Measurements from ENCODE around the gene CLEC3A.

Gene CLEC3A

GRCh38 chr16:78022347-78023060 is at the start of gene CLEC3A:
Gene CLEC3A (plus strand): TSS chr16:78022548. CDS start chr16:78022627, 79 bp downstream.
- no peak for DNase-seq (ENCODE audit: low spot score)
- TF ChIP-seq CTCF (IDR thresholded peaks at IDR 0.05; ENCODE audit: extremely low read depth, missing control alignments): no peak

- DNase-seq (ENCODE audit: low spot score): no peak
- TF ChIP-seq CTCF (IDR thresholded peaks at IDR 0.05; ENCODE audit: extremely low read depth, missing control alignments): no peak
These were observed 47.5 kb upstream of the CLEC3A start for GRCh38 chr16:77974883-77975282.

DNA sequence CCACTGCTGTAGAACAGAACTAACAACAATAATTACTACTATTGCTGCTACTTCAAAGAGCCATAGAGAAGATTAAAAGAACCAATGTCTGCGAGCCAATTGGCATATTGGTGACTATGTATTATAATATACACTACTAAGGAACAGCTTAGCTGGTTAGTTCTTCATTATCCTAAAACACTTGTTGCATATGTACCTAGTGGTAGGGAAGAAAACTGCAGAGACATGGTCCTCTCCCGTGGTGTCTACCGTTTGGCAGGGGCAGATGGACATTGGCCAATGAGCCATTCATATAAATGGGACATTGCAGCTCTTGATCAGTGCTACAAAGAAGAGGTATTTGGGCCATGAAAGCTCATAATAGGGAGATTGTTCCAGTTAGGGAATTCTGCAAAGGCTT is 46.4 kb upstream of the CLEC3A start:
- no peak for DNase-seq (ENCODE audit: low spot score)
- TF ChIP-seq CTCF (IDR thresholded peaks at IDR 0.05; ENCODE audit: extremely low read depth, missing control alignments): no peak

GRCh38 chr16:77977339-77977738 is 45.0 kb upstream of the CLEC3A start:
- TF ChIP-seq CTCF (IDR thresholded peaks at IDR 0.05; ENCODE audit: extremely low read depth, missing control alignments): no peak
- DNase-seq (ENCODE audit: low spot score): no peak

GRCh38 chr16:77985111-77985510 is 37.2 kb upstream of the CLEC3A start:
- no peak for TF ChIP-seq CTCF (IDR thresholded peaks at IDR 0.05; ENCODE audit: extremely low read depth, missing control alignments)

GRCh38 chr16:77986011-77986740 is 36.2 kb upstream of the CLEC3A start:
- no peak for TF ChIP-seq CTCF (IDR thresholded peaks at IDR 0.05; ENCODE audit: extremely low read depth, missing control alignments)
- DNase-seq (ENCODE audit: low spot score): no peak

More at GRCh38 chr16:77985111-77985510, 37.2 kb upstream of the CLEC3A start:
- no peak for DNase-seq (ENCODE audit: low spot score)

DNA sequence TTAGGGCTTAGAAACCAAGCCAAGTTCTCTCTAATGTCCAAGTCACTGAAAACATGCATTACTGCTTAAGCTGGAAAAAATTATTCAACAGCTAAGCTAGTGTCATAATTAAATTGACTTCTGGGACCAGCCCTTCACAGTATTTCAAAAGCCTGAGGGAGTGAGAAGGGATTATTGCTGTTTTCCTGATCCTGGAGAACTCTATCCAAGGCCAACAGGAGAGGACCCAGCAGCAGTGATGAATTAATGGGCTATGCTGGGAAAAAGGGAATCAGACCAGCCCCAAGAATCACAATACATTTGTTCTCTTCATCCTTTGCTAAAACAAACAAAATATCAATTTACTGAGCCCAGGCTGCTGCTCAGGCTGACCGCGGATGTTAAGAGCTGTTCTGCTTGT is 34.5 kb upstream of the CLEC3A start:
- no peak for TF ChIP-seq CTCF (IDR thresholded peaks at IDR 0.05; ENCODE audit: extremely low read depth, missing control alignments)
- DNase-seq (ENCODE audit: low spot score): no peak
